Coronary artery (tissue), 2 donors: Measurements from ENCODE around the gene COL9A3.

Experiments used
- DNase-seq: peaks from one replicate; pipeline ENCODE4 v3.0.0-alpha.2; 2017; ENCODE audit warnings: low spot score
- H3K27ac ChIP-seq, 2 donors: fragments of 200-600 bp; sonication (generic); one replicate each; pipeline ENCODE4 v1.5.1; 2016 to 2019
- H3K4me3 ChIP-seq: fragments of 200-600 bp; sonication (generic); 2 replicates; pipeline ENCODE4 v1.5.1; 2016; ENCODE audit warnings: mild to moderate bottlenecking, moderate library complexity
- TF ChIP-seq, protein P1 (sequence below): fragments of 200-600 bp; sonication (generic); IDR thresholded peaks from one replicate; pipeline ENCODE4 v1.5.1; 2019; ENCODE audit warnings: antibody characterized with exemption

The COL9A3 gene

DNA sequence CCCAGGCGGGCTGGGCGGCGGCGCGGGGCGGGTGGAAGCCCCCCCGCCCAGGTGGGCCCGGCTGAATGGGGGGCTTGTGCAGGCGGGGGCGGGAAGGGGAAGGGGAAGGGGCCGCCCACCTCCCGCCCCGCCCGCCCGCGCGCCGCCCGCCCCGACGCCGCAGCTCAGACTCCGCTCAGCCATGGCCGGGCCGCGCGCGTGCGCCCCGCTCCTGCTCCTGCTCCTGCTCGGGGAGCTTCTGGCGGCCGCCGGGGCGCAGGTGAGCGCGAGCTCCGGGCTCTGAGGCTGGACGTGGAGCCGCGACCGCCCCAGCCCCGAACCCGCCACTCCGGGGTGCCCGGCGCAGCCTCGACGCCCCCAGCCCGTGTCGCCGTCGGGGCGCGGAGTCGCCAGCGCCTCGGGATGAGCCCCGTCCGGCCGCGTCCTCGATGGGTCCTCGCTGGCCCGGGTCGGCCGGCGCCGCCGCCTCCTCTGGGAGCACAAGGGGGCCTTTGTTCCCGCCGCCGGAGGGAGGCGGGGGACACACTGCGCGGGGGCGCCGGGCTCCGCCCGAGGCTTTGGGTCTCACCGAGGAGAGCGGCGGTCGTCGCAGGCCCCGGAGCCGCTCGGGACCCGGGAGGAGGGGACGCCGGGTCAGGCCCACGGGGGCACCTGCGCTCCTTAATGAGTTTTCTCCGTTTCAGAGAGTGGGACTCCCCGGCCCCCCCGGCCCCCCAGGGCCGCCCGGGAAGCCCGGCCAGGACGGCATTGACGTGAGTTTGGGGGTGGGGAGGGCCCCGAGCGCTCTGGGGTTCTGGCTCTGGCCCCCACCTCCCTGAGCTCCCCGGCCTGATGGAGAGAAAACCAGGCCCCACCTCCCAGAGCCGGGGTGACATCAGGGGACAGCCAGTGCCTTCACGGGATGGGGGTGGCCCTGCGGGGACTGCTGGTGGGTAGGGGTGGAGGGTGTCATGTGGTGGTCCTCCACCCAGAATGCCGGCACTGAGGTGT, at the start of gene COL9A3:
Gene COL9A3, plus strand, starts transcription at position 167 of the 990 bp plus-strand sequence. Its CDS starts 15 bp downstream, at position 182.
- TF ChIP-seq, protein P1, sequence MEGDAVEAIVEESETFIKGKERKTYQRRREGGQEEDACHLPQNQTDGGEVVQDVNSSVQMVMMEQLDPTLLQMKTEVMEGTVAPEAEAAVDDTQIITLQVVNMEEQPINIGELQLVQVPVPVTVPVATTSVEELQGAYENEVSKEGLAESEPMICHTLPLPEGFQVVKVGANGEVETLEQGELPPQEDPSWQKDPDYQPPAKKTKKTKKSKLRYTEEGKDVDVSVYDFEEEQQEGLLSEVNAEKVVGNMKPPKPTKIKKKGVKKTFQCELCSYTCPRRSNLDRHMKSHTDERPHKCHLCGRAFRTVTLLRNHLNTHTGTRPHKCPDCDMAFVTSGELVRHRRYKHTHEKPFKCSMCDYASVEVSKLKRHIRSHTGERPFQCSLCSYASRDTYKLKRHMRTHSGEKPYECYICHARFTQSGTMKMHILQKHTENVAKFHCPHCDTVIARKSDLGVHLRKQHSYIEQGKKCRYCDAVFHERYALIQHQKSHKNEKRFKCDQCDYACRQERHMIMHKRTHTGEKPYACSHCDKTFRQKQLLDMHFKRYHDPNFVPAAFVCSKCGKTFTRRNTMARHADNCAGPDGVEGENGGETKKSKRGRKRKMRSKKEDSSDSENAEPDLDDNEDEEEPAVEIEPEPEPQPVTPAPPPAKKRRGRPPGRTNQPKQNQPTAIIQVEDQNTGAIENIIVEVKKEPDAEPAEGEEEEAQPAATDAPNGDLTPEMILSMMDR = no peak
- Histone ChIP-seq H3K27ac (peak within 1 kb of the TSS in 1 of 2 donors; percentile 63), H3K4me3 (peak within 1 kb of the TSS; percentile 71)
- no peak for DNase-seq

DNA sequence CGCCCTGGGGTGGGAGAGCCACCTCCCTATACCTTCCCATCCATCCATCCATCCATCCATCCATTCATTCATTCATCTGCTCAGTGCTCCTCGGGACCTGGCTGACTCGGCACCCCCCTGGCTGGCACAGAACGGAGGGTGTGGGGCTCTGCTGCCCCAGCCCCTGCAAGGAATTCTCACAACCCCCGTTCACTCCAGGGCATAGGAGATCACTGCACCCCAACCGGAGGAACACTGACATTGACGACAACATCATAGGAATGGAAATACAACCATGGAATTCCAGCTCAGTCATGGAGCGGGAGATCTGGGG, 48.7 kb upstream of the COL9A3 start:
- TF ChIP-seq, protein P1 = no peak
- Histone ChIP-seq H3K4me3 (no peak overlapping the region), H3K27ac (no peak overlapping the region)
- no peak for DNase-seq

DNA sequence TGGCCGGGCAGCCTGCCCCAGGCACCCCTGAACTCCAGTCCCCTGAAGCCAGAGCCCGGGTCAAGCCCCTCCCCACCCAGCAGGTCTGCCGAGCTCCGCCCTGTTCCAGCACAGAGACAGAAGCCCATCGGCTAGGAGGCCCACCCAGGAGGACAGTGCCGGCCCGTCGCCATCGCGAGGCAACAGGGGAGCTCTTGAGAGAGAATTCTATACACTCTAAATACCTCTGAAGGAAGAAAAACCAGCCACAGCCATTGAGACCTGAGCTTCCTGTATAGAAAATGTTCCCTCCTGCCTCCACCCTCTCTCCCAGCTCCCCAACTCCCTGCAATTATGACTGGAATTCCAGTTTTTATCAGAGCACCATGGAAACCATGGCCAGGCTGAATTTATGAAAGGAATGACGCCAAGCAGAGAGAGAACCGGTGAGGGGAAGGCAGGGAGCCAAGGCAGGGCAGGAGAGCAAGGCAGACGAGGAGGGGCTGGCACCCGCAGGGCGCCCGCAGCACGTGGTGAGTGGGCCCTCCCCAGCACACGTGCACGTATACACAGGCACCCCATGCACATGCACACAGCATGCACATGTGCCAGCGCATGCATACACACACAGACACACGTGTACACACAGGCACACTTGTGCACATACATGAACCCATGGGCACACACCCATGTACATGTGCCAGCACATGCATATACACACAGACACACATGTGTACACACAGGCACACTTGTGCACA, 48.1 kb upstream of the COL9A3 start:
- Histone ChIP-seq H3K4me3 (no peak overlapping the region), H3K27ac (no peak overlapping the region)
- TF ChIP-seq, protein P1 = no peak
- no peak for DNase-seq

DNA sequence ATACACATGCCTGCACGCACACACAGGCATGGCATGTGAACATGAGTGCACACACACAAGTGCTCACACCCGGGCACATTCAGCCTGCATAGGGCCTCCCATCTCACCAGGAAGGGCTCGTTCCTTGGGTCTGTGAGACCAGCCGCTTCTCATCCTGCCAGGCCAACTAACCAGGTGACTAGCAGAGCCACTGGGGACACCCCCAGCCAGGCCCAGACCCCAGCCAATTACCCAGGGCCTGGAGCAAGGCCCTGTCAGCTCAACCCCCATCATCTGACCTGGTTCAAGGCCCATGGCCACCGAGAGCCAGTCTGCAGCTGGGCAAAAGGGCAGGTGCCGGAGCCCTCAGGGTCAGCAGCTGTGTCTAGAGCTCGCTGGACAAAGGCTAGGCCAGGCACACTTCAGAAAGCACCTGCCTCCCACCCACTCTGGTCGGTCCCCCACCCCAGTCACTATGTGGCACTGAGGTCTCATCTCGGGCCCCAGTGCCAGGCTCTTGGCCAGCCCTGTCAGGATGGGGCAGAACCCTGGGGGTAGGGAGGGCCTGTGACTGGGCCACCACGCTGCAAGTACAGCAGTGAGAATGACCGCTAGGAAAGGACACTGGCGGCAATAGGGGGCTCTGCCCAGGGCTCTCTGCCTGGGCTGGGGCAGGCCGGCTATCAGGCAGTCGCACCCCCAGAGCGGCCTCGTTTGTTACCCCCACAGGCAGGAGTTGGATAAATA, 47.3 kb upstream of the COL9A3 start:
- no peak overlapping the region for H3K4me3 ChIP-seq
- DNase-seq = no peak
- TF ChIP-seq, protein P1 = no peak
- H3K27ac ChIP-seq = no peak overlapping the region

DNA sequence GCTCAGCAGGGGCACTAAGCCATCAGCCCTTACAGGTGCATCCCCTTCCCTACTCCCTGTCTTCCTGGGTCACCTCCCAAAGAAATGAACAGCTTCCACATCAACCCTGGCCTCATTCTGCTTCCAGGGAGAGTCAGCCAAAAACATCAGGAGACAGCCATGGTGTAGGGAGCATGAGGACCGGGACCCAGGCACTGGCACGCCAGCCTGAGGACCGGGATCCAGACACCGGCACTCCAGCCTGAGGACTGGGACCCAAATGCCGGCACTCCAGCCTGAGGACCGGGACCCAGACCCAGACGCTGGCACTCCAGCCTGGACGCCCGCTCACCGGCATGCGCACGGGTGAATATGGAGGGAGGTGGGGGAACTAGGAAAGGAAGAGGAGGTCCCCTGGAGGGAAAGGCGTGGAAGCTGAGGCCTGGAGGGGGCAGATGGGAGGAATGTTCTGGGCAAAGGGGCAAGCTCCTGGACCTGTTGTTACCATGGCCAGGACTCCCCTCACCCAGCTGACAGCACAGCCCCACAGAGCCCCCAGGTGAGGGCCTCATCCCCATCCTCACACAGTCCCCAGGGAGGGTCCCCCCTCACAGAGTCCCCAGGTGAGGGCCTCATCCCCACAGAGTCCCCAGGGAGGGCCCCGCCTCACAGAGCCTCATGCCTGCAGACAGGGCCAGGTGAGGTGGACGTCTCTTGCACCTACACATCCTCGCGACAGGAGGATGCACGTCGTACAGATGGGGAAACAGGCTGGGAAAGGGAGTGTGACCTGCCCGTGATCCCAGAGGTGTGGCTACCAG, 46.5 kb upstream of the COL9A3 start:
- Histone ChIP-seq H3K4me3 (no peak overlapping the region), H3K27ac (no peak overlapping the region)
- no peak for DNase-seq
- TF ChIP-seq, protein P1 = no peak

DNA sequence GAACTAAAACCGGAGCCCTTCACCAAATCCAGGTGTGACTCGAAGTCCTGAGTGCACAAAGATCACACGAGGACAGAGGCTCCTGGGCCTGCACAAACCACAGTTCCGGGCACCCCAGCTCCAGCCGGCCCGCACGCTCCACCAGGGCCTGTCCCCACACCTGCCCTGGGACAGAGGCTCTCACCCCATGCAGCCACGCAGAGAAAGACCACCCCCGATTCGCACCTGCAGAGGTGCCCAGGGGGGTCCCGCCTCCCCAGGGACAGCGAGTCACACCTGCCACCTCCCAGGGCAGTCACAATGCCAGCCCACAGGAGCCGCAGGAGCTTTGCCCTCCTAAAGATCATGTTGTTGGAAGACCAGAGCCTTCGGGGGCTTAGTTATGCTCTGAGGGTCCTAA, 45.9 kb upstream of the COL9A3 start:
- Histone ChIP-seq H3K27ac (no peak overlapping the region), H3K4me3 (no peak overlapping the region)
- DNase-seq = no peak
- TF ChIP-seq, protein P1 = no peak
